Heart left ventricle (tissue), 16 donors: ENCODE measurements around the gene GOSR2. TPM values are rescaled to one million over a fixed set of nuclear protein-coding genes. Genes with fewer than 3 reads are reported as not detected.
A peak's percentile ranks its signal among the peaks of the same experiment; 100 is the strongest.

Experiments used
- ATAC-seq, 4 donors: fragments of 200-7000 bp; cut with Tn5 transposase; one replicate each; pipeline ENCODE4 v1.9.1; 2020 to 2022; ENCODE audit warnings: moderate library complexity in 4 of 4, mild to moderate bottlenecking in 3 of 4, moderate number of reproducible peaks in 1 of 4
- DNase-seq, 5 donors: peaks; one replicate each; pipeline ENCODE4 v3.0.0-alpha.2; 2020
- H3K27ac ChIP-seq, 12 donors: fragments of 200-600 bp; sonication (generic) in 4 of 12; one replicate each; pipeline versions ENCODE4 v1.5.0 to v1.8.0; 2016 to 2022; ENCODE audit warnings: mild to moderate bottlenecking in 2 of 12
- H3K27me3 ChIP-seq, 9 donors: fragments of 200-600 bp; sonication (generic) in 2 of 9; one replicate each; pipeline versions ENCODE4 v1.5.1 to v1.8.0; 2016 to 2022; ENCODE audit warnings: mild to moderate bottlenecking in 3 of 9
- H3K36me3 ChIP-seq, 9 donors: fragments of 200-600 bp; sonication (generic) in 2 of 9; one replicate each; pipeline versions ENCODE4 v1.5.0 to v1.8.0; 2018 to 2022; ENCODE audit warnings: mild to moderate bottlenecking in 2 of 9
- H3K4me1 ChIP-seq, 12 donors: fragments of 200-600 bp; sonication (generic) in 4 of 12; one replicate each; pipeline versions ENCODE4 v1.5.0 to v1.8.0; 2016 to 2022; ENCODE audit warnings: mild to moderate bottlenecking in 3 of 12
- H3K4me3 ChIP-seq, 12 donors: fragments of 200-600 bp; sonication (generic) in 4 of 12; one replicate each; pipeline versions ENCODE4 v1.5.0 to v1.8.0; 2017 to 2022; ENCODE audit warnings: mild to moderate bottlenecking in 9 of 12, moderate library complexity in 4 of 12
- H3K9me3 ChIP-seq, 12 donors: fragments of 200-600 bp; sonication (generic) in 4 of 12; one replicate each; pipeline versions ENCODE4 v1.5.0 to v1.8.0; 2016 to 2022; ENCODE audit warnings: mild to moderate bottlenecking in 1 of 12
- CTCF ChIP-seq, 12 donors: fragments of 200-600 bp; sonication (generic) in 4 of 12; IDR thresholded peaks; one replicate each; pipeline versions ENCODE4 v1.5.0 to v1.8.0; 2018 to 2022; ENCODE audit warnings: antibody characterized with exemption in 12 of 12, mild to moderate bottlenecking in 5 of 12
- POLR2A ChIP-seq, 2 donors: fragments of 450-650 bp; IDR thresholded peaks; one replicate each; pipeline ENCODE4 v1.6.1; 2017; ENCODE audit warnings: antibody characterized with exemption in 2 of 2, mild to moderate bottlenecking in 2 of 2, moderate library complexity in 2 of 2
- WGBS, 4 donors: extraction: QIAGEN DNeasy Blood & Tissue Kit in 2 of 4; methylation state at CpG; one replicate each; pipeline versions ENCODE4 v1.1.5 to v1.1.7; 2013 to 2018; 5-methylcytosine and 5-hydroxymethylcytosine counted together
- intact Hi-C, 10 donors: fragments of 100-400 bp; cut with DNase I; formaldehyde crosslinking; loops; one replicate each; pipeline versions ENCODE4 v1.11.1 to v1.14.2; 2022
- polyA plus RNA-seq, 2 donors: library from polyadenylated mRNA; stranded (reverse); fragments of 200-250 nt; gene quantifications; one replicate each; pipeline ENCODE4 v1.2.3, GENCODE V29; 2013
- total RNA-seq, 9 donors: library from RNA; depleted of rRNA in 2 of 9; stranded (reverse); fragments of >200 nt in 2 of 9; fragmentation: NEBNext Ultra II Directional in 3 of 9; extraction: Animal tissue kit (Norgen Biotek cat#: 25700) in 3 of 9; gene quantifications; one replicate each; pipeline versions ENCODE4 v1.1.0 to v1.2.4, GENCODE V29; 2016 to 2023
- donor health status: ischemic (EF 13 %, LVEDD 7.1; RV severe dilation, severe dysfunction).
- donor health status: healthy with polysubstance abuse.
- donor health status: DM: no; HTN: yes; CAD: no.
- donor health status: DM: no; HTN: no; CAD: no.
- donor health status: ischemic (EF 25% LVEDD 6.9; RV normal size, moderate dysfunction).
- donor health status: ischemic (EF 25% LVEDD 5.7; RV mildly dilated, moderate dysfunction).
- donor health status: healthy.
- donor health status: DM: yes; HTN: yes; CAD: no.
- donor health status: ischemic (EF 35%, LVEDD 5.7; RV mildly dilated, moderate dysfunction).
- donor health status: nonischemic (EF 11% LVEDD 7.7; RV severe dilation, severe dysfunction).
- donor health status: DM: yes; HTN: yes; CAD: no.
- donor health status: PGD.
- donor health status: ischemic (EF 29% LVEDD 5.4; RV normal size, mild dysfunction).
- donor health status: nonischemic (EF 23%, LVEDD 6.1; RV moderate dilation, normal function).

GOSR2 gene
- total and polyA plus RNA-seq, 11 donors = 20.9 to 55.1 (median 38.4) TPM

GRCh38 chr17:46958041-46958591 is 35.2 kb downstream of the GOSR2 start:
- H3K4me3 ChIP-seq = no peak overlapping the region
- no peaks in the 10 kb centered on the region for H3K36me3 ChIP-seq
- no peaks in the 10 kb centered on the region for H3K9me3 ChIP-seq
- 58 to 67% (median 58%) methylated on average over 8 of the region's 8 CpGs for WGBS, 4 donors
- ATAC-seq (no peak), DNase-seq (peak in 1 of 5 donors; percentile 12)
- H3K27ac ChIP-seq = no peak overlapping the region
- peaks cover 0 to 6% (median 0%) of the 10 kb centered on the region in 12 donors for H3K4me1 ChIP-seq
- no peak for TF ChIP-seq POLR2A (IDR thresholded peaks at IDR 0.05)
- no peak for TF ChIP-seq CTCF (IDR thresholded peaks at IDR 0.05)
- intact Hi-C loops = no loop called here
- peaks cover 0 to 9% (median 0%) of the 10 kb centered on the region in 9 donors for H3K27me3 ChIP-seq

- intact Hi-C loops = no loop called here
- 42 to 48% (median 47%) methylated on average over 2 of the region's 2 CpGs for WGBS, 4 donors
- peaks cover 0 to 13% (median 0%) of the 10 kb centered on the region in 9 donors for H3K27me3 ChIP-seq
- no peaks in the 10 kb centered on the region for H3K9me3 ChIP-seq
- no peaks in the 10 kb centered on the region for H3K36me3 ChIP-seq
- no peak for DNase-seq
- no peak for ATAC-seq
- no peak overlapping the region for H3K4me3 ChIP-seq
- H3K4me1 ChIP-seq = peaks cover 0 to 6% (median 0%) of the 10 kb centered on the region in 12 donors
- TF ChIP-seq POLR2A (IDR thresholded peaks at IDR 0.05) = no peak
- no peak for TF ChIP-seq CTCF (IDR thresholded peaks at IDR 0.05)
- H3K27ac ChIP-seq = no peak overlapping the region
Measured at GRCh38 chr17:46960152-46960551, 37.2 kb downstream of the GOSR2 start.

- Histone ChIP-seq H3K27ac (no peak overlapping the region), H3K9me3 (no peaks in the 10 kb centered on the region), H3K27me3 (peaks cover 0 to 4% (median 0%) of the 10 kb centered on the region in 9 donors), H3K36me3 (no peaks in the 10 kb centered on the region), H3K4me3 (no peak overlapping the region), H3K4me1 (peaks cover 0 to 6% (median 0%) of the 10 kb centered on the region in 12 donors)
- intact Hi-C loops = no loop called here
- TF ChIP-seq CTCF (IDR thresholded peaks at IDR 0.05) = no peak
- ATAC-seq = peak in 1 of 4 donors; percentile 15
- peak in 1 of 5 donors; percentile 32 for DNase-seq
- 0 to 42% (median 6%) methylated on average over 1 of the region's 1 CpG for whole genome bisulfite sequencing, 4 donors
Measured at GRCh38 chr17:46962374-46962790, 39.4 kb downstream of the GOSR2 start.

- H3K27ac ChIP-seq = no peak overlapping the region
- ATAC-seq (no peak), DNase-seq (no peak)
- no peaks in the 10 kb centered on the region for H3K9me3 ChIP-seq
- WGBS, 4 donors = 79 to 90% (median 87%) methylated on average over 2 of the region's 2 CpGs
- intact Hi-C loops = no loop called here
- TF ChIP-seq CTCF (IDR thresholded peaks at IDR 0.05) (no peak), POLR2A (IDR thresholded peaks at IDR 0.05) (no peak)
- no peak overlapping the region for H3K4me3 ChIP-seq
- H3K4me1 ChIP-seq = peaks cover 0 to 6% (median 0%) of the 10 kb centered on the region in 12 donors
- H3K27me3 ChIP-seq = peaks cover 0 to 4% (median 0%) of the 10 kb centered on the region in 9 donors
- H3K36me3 ChIP-seq = no peaks in the 10 kb centered on the region
Measured at GRCh38 chr17:46963571-46963970, 40.6 kb downstream of the GOSR2 start.
